WTC11 (cell line): ENCODE data around the gene PLXND1. TPM values are rescaled to one million over a fixed set of nuclear protein-coding genes. Genes with fewer than 3 reads are reported as not detected.

Experiments used
- ATAC-seq: fragments of 200-7000 bp; cut with Tn5 transposase; 2 replicates; pipeline ENCODE4 v1.10.0; 2021; ENCODE audit warnings: mild to moderate bottlenecking, moderate library complexity
- CTCF ChIA-PET: fragments of 300-600 bp; sonication (Branson Sonifier 250); formaldehyde crosslinking; loops from one replicate; lab custom pipeline; 2021; ENCODE audit warnings: antibody characterized with exemption; lab: Charles Lee
- POLR2A ChIA-PET: fragments of 350-600 bp; sonication (Branson Sonifier 250); formaldehyde crosslinking; loops from one replicate; lab custom pipeline; 2021; ENCODE audit warnings: antibody characterized with exemption; lab: Charles Lee
- DNase-seq: peaks from one replicate; pipeline ENCODE4 v3.0.0; 2021; ENCODE audit warnings: low spot score
- H3K27ac Mint-ChIP-seq: 2 replicates; pipeline ENCODE4 v1.8.0; 2021; ENCODE audit warnings: mixed read lengths
- H3K27me3 Mint-ChIP-seq: 2 replicates; pipeline ENCODE4 v1.8.0; 2021; ENCODE audit warnings: low read depth, mild to moderate bottlenecking, moderate library complexity, mixed read lengths
- H3K36me3 Mint-ChIP-seq: 2 replicates; pipeline ENCODE4 v1.8.0; 2021; ENCODE audit warnings: mixed read lengths
- H3K4me1 Mint-ChIP-seq: 2 replicates; pipeline ENCODE4 v1.8.0; 2022; ENCODE audit warnings: mixed read lengths
- H3K4me3 Mint-ChIP-seq: 2 replicates; pipeline ENCODE4 v1.8.0; 2021; ENCODE audit warnings: mild to moderate bottlenecking, moderate library complexity, mixed read lengths
- H3K9me3 Mint-ChIP-seq: 2 replicates; pipeline ENCODE4 v1.8.0; 2021; ENCODE audit warnings: mixed read lengths
- ATF3 ChIP-seq: sonication (generic); formaldehyde crosslinking; conservative IDR thresholded peaks from 2 replicates; pipeline ENCODE4 v1.8.1; 2022; ENCODE audit warnings: mild to moderate bottlenecking, missing genetic modification reagents
- ATF6 ChIP-seq: sonication (generic); formaldehyde crosslinking; IDR thresholded peaks from 2 replicates; pipeline ENCODE4 v1.8.1; 2023; ENCODE audit warnings: mild to moderate bottlenecking, missing genetic modification reagents
- EMX1 ChIP-seq: fragments of 250-450 bp; sonication (Bioruptor Pico); IDR thresholded peaks from 2 replicates; pipeline ENCODE4 v1.8.0; 2021; ENCODE audit warnings: mild to moderate bottlenecking
- ESRRA ChIP-seq: sonication (generic); formaldehyde crosslinking; IDR thresholded peaks from 2 replicates; pipeline ENCODE4 v1.8.1; 2022; ENCODE audit warnings: mild to moderate bottlenecking, missing genetic modification reagents, borderline replicate concordance
- FOXP1 ChIP-seq: sonication (generic); formaldehyde crosslinking; IDR thresholded peaks from 2 replicates; pipeline ENCODE4 v1.8.0; 2022; ENCODE audit warnings: missing genetic modification reagents, mild to moderate bottlenecking, moderate library complexity, borderline replicate concordance
- JAZF1 ChIP-seq: fragments of 250-450 bp; sonication (Bioruptor Pico); IDR thresholded peaks from 2 replicates; pipeline ENCODE4 v1.9.0; 2021; ENCODE audit warnings: moderate library complexity, mild to moderate bottlenecking, inconsistent platforms
- MYBL2 ChIP-seq: sonication (generic); formaldehyde crosslinking; IDR thresholded peaks from 2 replicates; pipeline ENCODE4 v1.8.1; 2023; ENCODE audit warnings: mild to moderate bottlenecking, moderate library complexity, missing genetic modification reagents
- ZBTB43 ChIP-seq: sonication (generic); formaldehyde crosslinking; IDR thresholded peaks from 2 replicates; pipeline ENCODE4 v1.8.1; 2023; ENCODE audit warnings: mild to moderate bottlenecking, missing genetic modification reagents
- ZMAT4 ChIP-seq: fragments of 250-450 bp; sonication (Bioruptor Pico); IDR thresholded peaks from 2 replicates; pipeline ENCODE4 v1.9.0; 2021; ENCODE audit warnings: mild to moderate bottlenecking
- ZNF416 ChIP-seq: fragments of 250-450 bp; sonication (Bioruptor Pico); IDR thresholded peaks from 2 replicates; pipeline ENCODE4 v1.9.0; 2021; ENCODE audit warnings: mild to moderate bottlenecking, inconsistent platforms
- ZNF423 ChIP-seq: fragments of 250-450 bp; sonication (Bioruptor Pico); IDR thresholded peaks from 2 replicates; pipeline ENCODE4 v2.1.2; 2022; ENCODE audit warnings: mild to moderate bottlenecking, moderate library complexity
- total RNA-seq: library from RNA; stranded (reverse); gene quantifications from 3 replicates; pipeline ENCODE4 v1.2.3, GENCODE V29; 2021
- TF ChIP-seq, protein P1 (sequence below): fragments of 250-450 bp; sonication (Bioruptor Pico); conservative IDR thresholded peaks from 2 replicates; pipeline ENCODE4 v1.9.0; 2021; ENCODE audit warnings: mild to moderate bottlenecking
- TF ChIP-seq, protein P2 (sequence below): sonication (generic); formaldehyde crosslinking; IDR thresholded peaks from 2 replicates; pipeline ENCODE4 v1.8.1; 2022; ENCODE audit warnings: low read depth, missing genetic modification reagents, borderline replicate concordance
- TF ChIP-seq, protein P3 (sequence below): sonication (generic); formaldehyde crosslinking; IDR thresholded peaks from 2 replicates; pipeline ENCODE4 v1.8.1; 2023; ENCODE audit warnings: mild to moderate bottlenecking, missing genetic modification reagents, borderline replicate concordance

PLXND1 gene
- total RNA-seq, 1 experiment from 2014 or later: 56.7 TPM

DNA sequence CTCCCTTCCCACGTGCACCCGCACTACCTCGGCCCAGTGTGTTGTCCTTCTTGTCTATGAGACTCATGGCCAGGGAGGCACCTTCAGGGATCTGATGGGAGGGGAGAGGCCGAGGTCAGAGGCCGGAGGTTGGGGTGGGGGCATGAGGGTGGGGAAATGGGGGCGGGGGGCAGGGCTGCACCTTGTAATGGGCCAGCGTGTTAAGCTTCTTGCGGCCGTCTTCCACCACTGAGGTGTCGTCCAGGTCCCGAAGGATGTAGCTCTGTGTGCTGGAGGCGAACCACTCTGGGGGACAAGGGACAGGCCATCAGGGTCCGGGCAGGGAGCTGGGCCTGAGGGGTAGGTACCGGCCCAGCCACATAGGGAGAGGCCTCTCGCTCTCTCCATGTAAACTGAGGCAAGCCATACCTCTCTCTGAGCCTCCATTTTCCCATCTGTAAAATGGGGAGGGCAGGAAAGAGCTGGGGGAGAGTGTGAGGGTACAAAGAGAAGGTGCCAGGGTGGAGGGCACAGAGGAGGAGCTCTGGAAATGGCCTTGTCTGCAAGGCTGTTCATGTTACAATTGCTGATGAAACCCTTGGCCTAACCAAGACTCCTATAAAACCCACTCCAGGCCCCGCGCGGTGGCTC lies 44.7 kb downstream of the PLXND1 start (continued):
- TF ChIP-seq, protein P1, sequence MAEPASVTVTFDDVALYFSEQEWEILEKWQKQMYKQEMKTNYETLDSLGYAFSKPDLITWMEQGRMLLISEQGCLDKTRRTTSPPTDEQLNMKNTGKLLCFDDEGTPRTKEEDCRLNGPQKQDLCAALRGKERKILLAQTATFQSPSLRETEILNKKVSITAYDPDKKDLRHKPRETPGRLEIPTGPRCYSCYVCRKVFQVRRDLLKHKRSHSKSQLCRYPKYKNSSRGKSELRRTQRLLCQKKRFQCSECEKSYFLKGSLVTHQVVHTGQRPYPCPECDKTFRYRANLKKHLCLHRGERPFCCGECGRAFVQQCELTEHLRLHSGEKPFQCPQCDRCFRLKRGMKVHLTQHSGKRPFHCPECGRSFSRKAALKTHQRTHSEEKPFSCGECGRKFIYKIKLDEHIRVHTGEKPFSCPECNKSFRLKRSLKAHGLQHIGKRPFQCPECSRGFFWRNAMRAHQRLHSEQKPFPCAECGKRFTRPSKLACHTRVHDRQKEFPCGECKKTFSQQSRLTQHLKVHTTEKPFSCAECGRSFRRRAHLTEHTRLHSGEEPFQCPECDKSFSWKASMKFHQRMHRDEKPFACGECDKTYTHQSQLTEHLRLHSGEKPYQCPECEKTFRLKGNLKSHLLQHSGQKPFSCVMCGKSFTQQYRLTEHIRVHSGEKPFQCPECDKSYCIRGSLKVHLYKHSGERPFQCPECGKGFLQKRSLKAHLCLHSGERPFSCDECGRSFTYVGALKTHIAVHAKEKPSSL (CRISPR knock-in tag): no peak

DNA sequence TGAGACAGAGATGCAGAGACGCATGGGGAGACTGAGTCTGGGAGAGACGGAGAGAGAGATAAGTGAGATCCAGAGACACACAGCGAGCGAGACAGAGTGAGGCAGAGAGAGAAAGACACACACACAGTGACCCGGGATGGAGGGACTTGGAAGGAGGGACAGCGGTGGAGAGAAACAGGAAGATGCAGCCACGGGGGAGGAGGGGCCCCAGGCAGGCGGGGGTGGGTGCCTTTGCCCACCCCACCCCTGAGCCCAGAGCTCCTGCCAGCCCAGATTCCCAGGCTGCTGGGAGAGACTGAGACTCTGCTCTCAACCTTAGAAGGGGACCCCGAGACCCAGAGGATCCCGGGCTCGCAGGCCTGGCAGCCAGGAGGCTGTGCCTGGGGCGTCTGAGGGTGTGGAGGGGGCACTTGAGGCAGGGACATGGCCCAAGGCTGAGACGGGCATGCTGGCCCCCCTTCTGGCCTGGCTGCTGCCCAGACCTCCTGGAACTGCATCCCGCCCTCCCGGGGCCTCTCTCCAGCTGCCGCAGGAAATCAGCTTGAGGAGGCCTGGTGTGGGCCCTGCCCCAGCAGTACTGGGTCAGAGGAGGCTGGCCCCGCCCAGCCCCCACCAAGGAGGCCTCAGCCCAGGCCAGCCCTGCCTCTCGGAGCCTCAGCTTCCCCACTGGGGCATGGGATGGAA lies 45.4 kb downstream of the PLXND1 start:
- Mint-ChIP-seq H3K27ac (peak overlapping the region; percentile 48), H3K36me3 (peaks cover 5% of the 10 kb centered on the region), H3K9me3 (no peaks in the 10 kb centered on the region), H3K4me1 (peaks cover 26% of the 10 kb centered on the region), H3K27me3 (no peaks in the 10 kb centered on the region), H3K4me3 (no peak overlapping the region)
- ATAC-seq (peak; percentile 21), DNase-seq (no peak)
- ChIA-PET CTCF (interaction anchor here (0.5 to 1.1 kb wide), 4 partner anchors 15 to 71 kb away, joined by 3 to 6 read pairs (median 4); no protein-coding TSS in a partner anchor), POLR2A (no interaction called here)
- TF ChIP-seq ZNF423: peak; percentile 51; the same call in 1 of the 2 replicates
- no peak for TF ChIP-seq ZNF416 (CRISPR knock-in tag)

DNA sequence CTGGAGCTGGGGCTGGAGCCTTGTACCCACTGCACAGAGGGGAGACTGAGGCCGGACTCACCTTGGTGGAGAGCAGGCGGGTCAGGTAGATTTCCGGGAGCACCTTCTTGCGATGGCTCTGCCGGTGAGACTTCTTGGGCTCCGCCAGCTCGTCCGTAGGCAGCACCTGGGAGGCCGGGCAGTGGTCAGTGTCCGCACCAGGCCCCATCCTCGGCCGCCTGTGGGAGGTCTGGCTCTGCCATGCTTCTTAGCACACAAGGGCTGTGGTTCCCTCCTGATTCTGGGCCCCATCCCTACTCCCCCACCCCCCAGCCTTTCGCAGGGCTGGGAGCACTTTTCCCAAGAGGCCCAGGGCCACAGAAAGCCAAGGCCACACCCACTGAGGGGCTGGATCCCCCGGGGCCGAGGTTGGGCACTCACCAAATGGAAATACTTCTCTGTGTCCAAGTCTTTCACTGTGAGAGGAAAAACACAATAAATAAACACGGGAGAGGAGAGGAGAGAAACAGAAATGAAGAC lies 46.1 kb downstream of the PLXND1 start:
- ATAC-seq: no peak
- H3K36me3 Mint-ChIP-seq: peaks cover 5% of the 10 kb centered on the region
- peaks cover 26% of the 10 kb centered on the region for H3K4me1 Mint-ChIP-seq
- H3K4me3 Mint-ChIP-seq: no peak overlapping the region
- H3K27ac Mint-ChIP-seq: peak overlapping the region; percentile 48
- ChIA-PET POLR2A (no interaction called here), CTCF (interaction anchor here (1.0 kb wide), 1 partner anchor 16 kb away, joined by 6 read pairs; no protein-coding TSS in a partner anchor)
- no peaks in the 10 kb centered on the region for H3K27me3 Mint-ChIP-seq
- no peaks in the 10 kb centered on the region for H3K9me3 Mint-ChIP-seq
- DNase-seq: no peak
- no peak for TF ChIP-seq MYBL2
- TF ChIP-seq, protein P1 (CRISPR knock-in tag): no peak
- TF ChIP-seq ZMAT4 (CRISPR knock-in tag): no peak
- TF ChIP-seq, protein P2, sequence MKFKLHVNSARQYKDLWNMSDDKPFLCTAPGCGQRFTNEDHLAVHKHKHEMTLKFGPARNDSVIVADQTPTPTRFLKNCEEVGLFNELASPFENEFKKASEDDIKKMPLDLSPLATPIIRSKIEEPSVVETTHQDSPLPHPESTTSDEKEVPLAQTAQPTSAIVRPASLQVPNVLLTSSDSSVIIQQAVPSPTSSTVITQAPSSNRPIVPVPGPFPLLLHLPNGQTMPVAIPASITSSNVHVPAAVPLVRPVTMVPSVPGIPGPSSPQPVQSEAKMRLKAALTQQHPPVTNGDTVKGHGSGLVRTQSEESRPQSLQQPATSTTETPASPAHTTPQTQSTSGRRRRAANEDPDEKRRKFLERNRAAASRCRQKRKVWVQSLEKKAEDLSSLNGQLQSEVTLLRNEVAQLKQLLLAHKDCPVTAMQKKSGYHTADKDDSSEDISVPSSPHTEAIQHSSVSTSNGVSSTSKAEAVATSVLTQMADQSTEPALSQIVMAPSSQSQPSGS (CRISPR knock-in tag): no peak
- TF ChIP-seq ATF3 (CRISPR knock-in tag): no peak
- TF ChIP-seq EMX1: no peak
- no peak for TF ChIP-seq JAZF1 (CRISPR knock-in tag)
- TF ChIP-seq ATF6 (CRISPR knock-in tag): no peak
- no peak for TF ChIP-seq ESRRA
- no peak for TF ChIP-seq FOXP1 (CRISPR knock-in tag)
- TF ChIP-seq ZBTB43: no peak
- TF ChIP-seq ZNF423: no peak
- TF ChIP-seq, protein P3, sequence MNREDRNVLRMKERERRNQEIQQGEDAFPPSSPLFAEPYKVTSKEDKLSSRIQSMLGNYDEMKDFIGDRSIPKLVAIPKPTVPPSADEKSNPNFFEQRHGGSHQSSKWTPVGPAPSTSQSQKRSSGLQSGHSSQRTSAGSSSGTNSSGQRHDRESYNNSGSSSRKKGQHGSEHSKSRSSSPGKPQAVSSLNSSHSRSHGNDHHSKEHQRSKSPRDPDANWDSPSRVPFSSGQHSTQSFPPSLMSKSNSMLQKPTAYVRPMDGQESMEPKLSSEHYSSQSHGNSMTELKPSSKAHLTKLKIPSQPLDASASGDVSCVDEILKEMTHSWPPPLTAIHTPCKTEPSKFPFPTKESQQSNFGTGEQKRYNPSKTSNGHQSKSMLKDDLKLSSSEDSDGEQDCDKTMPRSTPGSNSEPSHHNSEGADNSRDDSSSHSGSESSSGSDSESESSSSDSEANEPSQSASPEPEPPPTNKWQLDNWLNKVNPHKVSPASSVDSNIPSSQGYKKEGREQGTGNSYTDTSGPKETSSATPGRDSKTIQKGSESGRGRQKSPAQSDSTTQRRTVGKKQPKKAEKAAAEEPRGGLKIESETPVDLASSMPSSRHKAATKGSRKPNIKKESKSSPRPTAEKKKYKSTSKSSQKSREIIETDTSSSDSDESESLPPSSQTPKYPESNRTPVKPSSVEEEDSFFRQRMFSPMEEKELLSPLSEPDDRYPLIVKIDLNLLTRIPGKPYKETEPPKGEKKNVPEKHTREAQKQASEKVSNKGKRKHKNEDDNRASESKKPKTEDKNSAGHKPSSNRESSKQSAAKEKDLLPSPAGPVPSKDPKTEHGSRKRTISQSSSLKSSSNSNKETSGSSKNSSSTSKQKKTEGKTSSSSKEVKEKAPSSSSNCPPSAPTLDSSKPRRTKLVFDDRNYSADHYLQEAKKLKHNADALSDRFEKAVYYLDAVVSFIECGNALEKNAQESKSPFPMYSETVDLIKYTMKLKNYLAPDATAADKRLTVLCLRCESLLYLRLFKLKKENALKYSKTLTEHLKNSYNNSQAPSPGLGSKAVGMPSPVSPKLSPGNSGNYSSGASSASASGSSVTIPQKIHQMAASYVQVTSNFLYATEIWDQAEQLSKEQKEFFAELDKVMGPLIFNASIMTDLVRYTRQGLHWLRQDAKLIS: no peak
